HG02571 (cell line): Measurements from ENCODE around the gene FAM170B.

ENCODE experiments used
- ATAC-seq: cut with Tn5 transposase; IDR thresholded peaks from one replicate; pipeline ENCODE4 v1.9.1; 2021; ENCODE audit warnings: mild to moderate bottlenecking, moderate library complexity; ENCODE audit not compliant: unreplicated experiment

The FAM170B gene

GRCh38 chr10:49153971-49154370, 20.1 kb upstream of the FAM170B start:
- no peak for ATAC-seq

GRCh38 chr10:49153115-49153514, 19.3 kb upstream of the FAM170B start:
- ATAC-seq = no peak

GRCh38 chr10:49152663-49153062, 18.8 kb upstream of the FAM170B start:
- ATAC-seq = no peak

- no peak for ATAC-seq
These were observed 18.2 kb upstream of the FAM170B start for GRCh38 chr10:49152037-49152436.

- ATAC-seq = no peak
These were observed 17.7 kb upstream of the FAM170B start for GRCh38 chr10:49151481-49151880.

GRCh38 chr10:49151025-49151445, 17.2 kb upstream of the FAM170B start:
- no peak for ATAC-seq

- no peak for ATAC-seq
These were observed 16.6 kb upstream of the FAM170B start for GRCh38 chr10:49150426-49150825.

GRCh38 chr10:49149881-49150280, 16.1 kb upstream of the FAM170B start:
- ATAC-seq = no peak

- ATAC-seq = no peak
These were observed 10.4 kb upstream of the FAM170B start for GRCh38 chr10:49144058-49144720.

- ATAC-seq = no peak
These were observed 9.4 kb upstream of the FAM170B start for GRCh38 chr10:49143249-49143648.

- ATAC-seq = no peak
These were observed 7.9 kb upstream of the FAM170B start for GRCh38 chr10:49141541-49142332.

- no peak for ATAC-seq
These were observed 6.7 kb upstream of the FAM170B start for GRCh38 chr10:49140304-49141177.

GRCh38 chr10:49139846-49140195, 6.0 kb upstream of the FAM170B start:
- no peak for ATAC-seq

- ATAC-seq = no peak
These were observed 5.4 kb upstream of the FAM170B start for GRCh38 chr10:49139028-49139845.

GRCh38 chr10:49138361-49138891, 4.6 kb upstream of the FAM170B start:
- no peak for ATAC-seq

- no peak for ATAC-seq
These were observed 2.7 kb upstream of the FAM170B start for GRCh38 chr10:49136525-49136924.

- no peak for ATAC-seq
These were observed 1.9 kb upstream of the FAM170B start for GRCh38 chr10:49135575-49136313.

GRCh38 chr10:49134327-49134726, 506 bp upstream of the FAM170B start:
- ATAC-seq = no peak

GRCh38 chr10:49132362-49132737, 1.5 kb downstream of the FAM170B start:
- ATAC-seq = no peak
